Stimulated activated CD4-positive, alpha-beta T cell treated with anti-CD3 and anti-CD28 coated beads, Interleukin-2, amount 100 ng/mL, for 4 hours (primary cell): ENCODE results near the gene UGGT2.
"Not testable (repeated sequence)": the region's sequence is repeated elsewhere in the genome, so short reads cannot be mapped to it uniquely, and the experiment has no call there.

Experiments
- DNase-seq: peaks from one replicate; pipeline ENCODE4 v3.0.0-alpha.2; 2020; ENCODE audit warnings: low read depth

The UGGT2 gene

GRCh38 chr13:95896301-95896700 is 156.9 kb downstream of the UGGT2 start:
- no peak for DNase-seq

DNA sequence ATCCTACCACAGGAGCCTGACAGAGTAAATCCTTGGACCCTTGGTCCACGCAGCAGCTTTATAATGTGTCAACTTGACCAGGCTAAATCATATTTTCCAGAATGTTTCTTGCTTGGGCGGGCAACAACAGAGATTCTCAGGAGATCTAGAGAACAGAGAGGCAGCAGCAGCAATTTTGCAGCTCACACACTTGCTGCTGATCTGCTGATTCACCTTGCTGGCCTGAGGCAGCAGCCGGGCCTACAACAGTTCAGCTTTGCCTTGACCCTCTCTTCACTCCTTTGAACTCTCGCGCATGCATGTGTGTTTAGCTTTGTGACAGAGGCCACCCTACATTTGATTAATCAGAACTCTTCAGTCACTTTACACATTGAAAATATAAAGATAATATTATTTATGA is 159.3 kb downstream of the UGGT2 start:
- DNase-seq, result no peak

DNA sequence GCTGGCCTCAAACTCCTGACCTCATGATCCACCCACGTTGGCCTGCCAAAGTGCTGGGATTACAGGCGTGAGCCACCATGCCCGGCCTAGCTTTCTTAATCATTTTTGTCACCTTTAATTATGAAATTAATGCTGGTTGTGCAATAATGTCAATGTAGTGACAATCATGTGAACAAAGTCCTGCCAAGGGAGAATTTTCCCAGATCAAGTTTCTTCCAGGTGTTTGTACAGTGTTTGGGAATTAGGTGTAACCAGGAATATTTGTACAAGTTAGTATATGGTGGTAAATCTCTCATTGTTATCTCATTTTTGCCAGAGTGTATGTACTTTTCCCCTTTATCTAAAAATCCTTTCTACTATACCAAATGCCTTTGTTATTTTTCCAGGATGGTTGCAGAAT is 171.1 kb downstream of the UGGT2 start:
- DNase-seq, result no peak

- DNase-seq, result no peak
Measured at GRCh38 chr13:95880331-95880730, 172.9 kb downstream of the UGGT2 start.

DNA sequence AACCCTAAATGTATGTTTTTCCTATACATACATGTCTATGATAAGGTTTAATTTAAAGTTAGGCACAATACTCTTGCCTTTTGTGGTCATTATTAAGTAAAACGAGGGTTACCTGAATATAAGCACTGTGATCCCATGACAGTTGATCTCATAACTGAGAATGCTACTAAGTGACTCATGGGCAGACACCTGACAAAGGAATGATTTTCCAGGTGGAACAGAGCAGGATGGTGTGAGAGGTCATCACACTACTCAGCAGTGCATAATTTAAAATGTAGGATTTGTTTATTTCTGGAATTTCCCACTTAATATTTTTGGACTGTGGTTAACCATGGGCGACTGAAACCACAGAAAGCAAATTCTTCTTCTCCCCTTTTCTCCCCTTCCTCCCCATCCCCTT is 178.9 kb downstream of the UGGT2 start:
- DNase-seq, result no peak

GRCh38 chr13:95870421-95870820 is 182.8 kb downstream of the UGGT2 start:
- DNase-seq, result no peak

DNA sequence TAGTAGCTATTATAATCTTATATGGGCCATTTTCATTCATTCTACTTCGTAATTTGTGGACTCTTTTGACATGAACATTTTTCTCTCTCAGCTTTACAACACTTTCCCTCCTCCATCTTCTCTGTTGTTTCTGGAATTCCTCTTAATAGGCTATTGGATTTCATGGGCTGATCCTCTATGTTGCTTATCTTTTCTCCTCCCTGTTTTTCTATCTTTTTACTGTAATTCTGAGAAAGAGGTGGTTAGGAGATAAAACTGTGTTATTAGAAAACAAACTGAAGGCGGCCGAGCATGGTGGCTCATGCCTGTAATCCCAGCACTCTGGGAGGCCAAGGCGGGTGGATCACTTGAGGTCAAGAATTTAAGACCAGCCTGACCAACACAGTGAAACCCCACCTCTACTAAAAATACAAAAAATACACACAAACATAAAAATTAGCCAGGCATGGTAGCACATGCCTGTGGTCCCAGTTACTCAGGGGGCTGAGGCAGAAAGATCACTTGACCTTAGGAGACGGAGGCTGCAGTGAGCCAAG is 188.1 kb downstream of the UGGT2 start:
- DNase-seq, result no peak

DNA sequence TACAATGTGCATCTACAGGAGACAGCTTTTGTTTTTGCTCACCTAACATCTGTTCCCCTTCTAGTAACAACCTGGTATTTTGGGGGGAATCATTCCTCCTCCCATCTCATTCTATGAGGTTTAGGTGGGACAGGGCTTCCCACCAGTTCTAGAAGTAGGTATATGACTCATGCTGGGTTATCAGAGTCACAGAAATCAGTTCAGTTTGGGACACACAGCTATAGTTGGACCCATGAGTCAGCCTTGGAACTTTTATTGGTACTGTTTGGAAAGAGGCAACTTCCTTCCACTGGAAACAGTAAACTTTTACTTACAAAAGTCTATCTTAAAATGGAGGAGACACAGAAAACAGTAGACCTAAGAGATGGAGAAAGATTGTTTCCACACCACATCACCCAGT is 190.8 kb downstream of the UGGT2 start:
- DNase-seq, result no peak

DNA sequence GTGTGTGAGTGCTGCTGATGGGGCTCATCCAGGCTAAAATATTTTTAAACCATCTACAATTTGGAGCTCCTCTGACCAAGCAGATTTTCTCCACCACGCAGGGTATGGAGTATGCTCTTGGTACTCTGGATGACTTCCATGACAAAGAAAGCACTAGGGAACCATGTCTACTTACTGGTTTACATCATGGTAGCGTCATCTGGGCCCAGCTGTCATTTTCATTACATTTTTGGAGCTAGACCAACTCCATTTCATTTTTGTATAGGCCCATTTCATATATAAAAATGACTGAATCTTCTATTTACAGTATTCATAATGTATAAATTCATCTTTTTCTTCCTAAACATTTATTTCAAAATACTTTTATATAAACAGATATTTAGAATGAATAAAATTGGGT is 191.9 kb downstream of the UGGT2 start:
- DNase-seq, result no peak

GRCh38 chr13:95858286-95859075 is 194.7 kb downstream of the UGGT2 start:
- no peak for DNase-seq

DNA sequence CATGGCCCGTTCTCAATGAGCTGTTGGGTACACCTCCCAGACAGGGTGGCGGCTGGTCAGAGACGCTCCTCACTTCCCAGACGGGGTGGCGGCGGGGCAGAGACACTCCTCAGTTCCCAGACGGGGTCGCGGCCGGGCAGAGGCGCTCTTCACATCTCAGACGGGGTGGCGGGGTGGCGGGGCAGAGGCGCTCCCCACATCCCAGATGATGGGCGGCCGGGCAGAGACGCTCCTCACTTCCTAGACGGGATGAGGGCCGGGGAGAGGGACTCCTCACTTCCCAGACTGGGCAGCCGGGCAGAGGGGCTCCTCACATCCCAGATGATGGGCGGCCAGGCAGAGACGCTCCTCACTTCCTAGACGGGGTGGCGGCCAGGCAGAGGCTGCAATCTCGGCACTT is 207.5 kb downstream of the UGGT2 start:
- not testable (repeated sequence) for DNase-seq

DNA sequence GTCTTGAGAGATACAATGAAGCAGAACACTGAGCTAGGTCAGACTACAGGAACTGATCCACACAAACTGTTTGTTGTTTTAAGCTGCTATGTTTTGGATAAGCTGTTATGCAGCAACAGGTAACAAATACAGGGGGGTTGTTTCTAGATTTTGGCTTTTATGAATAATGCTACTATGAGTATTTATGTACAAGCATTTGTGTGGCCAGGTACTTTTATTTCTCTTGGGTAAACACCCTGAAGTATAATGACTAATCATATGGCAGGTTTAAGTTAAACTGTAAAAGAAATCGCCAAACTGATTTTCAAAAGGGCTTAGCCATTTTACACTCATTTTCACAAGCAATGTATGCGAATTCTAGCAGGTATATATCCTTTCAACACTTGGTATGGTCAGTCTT is 210.3 kb downstream of the UGGT2 start:
- no peak for DNase-seq

- DNase-seq, result no peak
Measured at GRCh38 chr13:95841894-95842293, 211.3 kb downstream of the UGGT2 start.

DNA sequence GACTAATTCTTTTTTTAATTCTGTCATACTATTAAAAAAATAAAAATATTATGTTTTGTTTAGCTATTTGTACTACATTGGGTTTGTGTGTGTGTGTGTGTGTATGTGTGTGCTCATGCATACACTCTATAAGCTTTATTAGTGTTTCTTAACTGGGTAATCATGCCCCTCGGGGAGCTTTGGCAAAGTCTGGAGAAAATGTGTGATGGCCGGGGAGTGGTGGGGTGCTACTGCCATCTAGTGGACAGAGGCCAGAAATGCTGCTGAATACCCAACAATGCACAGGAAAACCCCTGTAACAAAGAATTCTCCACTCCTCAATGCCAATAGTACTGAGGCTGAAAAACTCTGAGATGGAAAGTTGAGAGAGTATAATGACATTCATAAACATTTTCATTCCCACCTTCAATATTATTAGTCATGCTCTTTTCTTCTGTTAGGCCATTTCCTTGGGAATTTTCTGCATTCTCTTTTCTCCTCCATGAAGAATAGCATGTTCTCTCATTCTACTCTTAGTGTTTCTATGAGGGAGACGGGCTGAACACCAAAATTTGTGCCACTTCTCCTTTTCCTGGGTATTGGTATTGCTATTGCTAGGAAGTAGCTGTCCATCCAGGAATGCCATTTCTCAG is 219.0 kb downstream of the UGGT2 start:
- DNase-seq, result peak; percentile 26

DNA sequence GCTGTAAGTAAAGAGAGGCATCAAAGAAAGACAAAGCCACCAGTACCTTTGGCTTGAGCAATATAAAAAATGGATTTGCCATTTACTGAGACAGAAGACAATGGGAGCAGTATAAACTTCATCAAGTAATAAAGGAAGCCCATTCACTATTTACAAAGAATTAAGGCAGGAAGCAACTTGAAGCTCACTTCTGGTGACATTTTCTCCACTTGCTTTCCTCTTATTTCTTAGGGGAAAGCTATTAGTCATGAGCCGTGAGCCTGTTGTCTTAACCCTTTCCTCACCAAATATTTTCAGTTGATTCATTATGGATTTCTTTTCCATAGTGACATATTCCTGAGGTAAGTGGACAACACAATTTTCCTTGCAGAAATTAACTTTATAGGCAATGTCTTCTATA is 219.5 kb downstream of the UGGT2 start:
- DNase-seq, result no peak

DNA sequence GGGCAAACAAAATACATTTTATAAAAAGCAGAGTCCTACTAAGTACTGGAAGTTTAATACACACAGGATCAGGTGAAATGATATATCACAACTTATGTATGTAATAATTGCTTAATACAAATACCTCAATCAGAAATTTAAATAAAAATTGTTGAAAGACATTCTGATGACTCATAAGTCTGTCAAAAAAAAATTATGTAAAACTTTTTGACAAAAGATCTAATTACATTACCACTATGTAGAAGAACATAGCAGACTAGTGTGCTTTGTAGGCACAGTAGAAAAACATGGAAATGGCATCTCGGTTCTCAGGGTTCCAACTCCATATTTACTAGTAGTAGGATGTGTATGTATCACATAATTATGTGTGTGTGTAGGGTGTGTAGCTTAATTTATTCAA is 220.1 kb downstream of the UGGT2 start:
- DNase-seq, result no peak

GRCh38 chr13:95822303-95822702 is 230.9 kb downstream of the UGGT2 start:
- no peak for DNase-seq

DNA sequence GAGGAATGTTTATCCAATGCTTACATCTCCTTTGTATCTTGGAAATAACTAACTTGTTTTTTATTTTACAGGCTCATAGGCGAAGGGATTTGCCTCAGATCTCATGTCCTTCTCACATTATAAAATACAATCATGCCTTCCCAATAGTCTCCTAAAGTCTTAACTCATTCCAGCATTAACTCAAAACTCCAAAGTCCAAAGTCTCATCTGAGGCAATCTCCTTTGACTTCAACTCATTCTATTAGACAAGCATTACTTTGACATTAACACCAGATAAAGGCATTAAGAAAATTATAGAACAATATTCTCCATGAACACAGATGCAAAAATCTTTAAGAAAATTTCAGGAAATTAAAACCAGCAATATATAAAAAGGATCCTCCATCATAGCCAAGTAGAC is 238.7 kb downstream of the UGGT2 start:
- no peak for DNase-seq

DNA sequence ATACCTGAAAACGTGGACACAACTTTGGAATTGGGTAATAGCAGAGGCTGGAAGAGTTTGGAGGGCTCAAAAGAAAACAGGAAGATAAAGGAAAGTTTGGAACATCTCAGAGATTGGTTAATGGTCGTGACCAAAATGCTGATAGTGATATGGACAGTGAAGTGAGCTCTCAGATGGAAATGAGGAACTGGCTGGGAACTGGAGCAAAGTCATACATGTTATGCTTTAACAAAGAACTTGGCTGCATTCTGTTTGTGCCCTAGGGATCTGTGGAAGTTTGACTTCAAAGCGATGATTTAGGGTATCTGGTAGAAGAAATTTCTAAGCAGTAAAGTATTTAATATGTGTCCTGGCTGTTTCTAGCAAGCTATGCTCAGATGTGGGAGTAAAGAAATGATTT is 240.1 kb downstream of the UGGT2 start:
- DNase-seq, result no peak

DNA sequence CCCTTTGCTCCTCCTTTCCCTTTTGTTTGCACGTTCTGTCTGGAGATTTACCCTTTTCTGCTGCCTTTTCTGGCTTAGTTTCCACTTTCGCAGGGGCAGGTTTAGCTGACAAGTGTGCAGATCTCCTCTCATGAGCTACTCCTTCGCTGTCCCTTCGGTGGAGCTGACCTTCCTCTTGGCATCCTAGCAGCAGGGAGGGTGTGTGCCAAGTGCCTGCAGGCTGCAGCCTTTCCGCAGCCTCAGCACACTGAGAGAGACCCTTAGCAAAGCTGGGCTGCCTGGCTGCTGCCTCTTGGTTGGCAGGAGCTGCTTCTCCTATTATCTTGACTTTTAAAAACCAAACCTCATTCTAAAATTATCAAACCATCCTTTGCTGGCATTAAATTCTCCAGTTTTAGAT is 243.8 kb downstream of the UGGT2 start:
- DNase-seq, result no peak

- no peak for DNase-seq
Measured at GRCh38 chr13:95805921-95806320, 247.3 kb downstream of the UGGT2 start.

- no peak for DNase-seq
Measured at GRCh38 chr13:95801825-95802224, 251.4 kb downstream of the UGGT2 start.

DNA sequence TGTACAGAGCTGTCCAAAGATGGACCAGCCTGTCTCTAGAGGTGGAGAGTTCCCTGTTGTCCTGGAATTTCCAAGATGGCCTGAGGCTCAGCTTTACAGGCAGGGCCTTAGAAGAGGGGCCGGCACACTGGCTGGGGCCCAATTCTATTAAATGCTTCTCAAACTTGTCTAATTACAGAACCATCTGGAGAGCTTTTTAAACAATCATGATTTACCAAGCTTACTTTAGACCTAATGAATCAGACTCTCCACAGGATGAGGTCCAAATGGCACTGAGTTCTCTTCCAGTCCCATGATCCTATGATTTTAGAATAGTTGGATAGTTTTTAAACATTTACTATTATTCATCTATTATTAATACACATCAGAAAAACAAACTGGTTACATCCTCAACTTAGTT is 252.8 kb downstream of the UGGT2 start:
- DNase-seq, result no peak

DNA sequence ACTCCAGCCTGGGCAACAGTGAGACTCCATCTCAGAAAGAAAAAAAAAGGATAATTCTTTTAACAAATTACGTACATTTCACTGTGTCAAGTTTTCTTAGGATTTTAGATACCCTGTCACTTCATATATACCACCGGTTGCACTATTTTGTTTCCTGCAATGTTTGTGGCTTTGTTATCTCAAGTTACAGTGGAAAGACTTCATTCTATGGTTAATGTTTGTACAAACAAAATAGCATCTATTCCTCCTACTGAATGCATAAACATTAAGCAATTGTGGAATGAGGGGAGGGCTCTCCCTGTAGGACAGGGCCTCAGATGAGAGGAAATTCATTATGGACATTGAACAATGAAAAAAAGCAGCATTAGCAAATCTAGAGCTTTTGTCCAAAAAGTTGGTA is 256.2 kb downstream of the UGGT2 start:
- no peak for DNase-seq
